ENCODE data around the gene LOC101059915.
"Not testable (repeated sequence)": the region's sequence is repeated elsewhere in the genome, so short reads cannot be mapped to it uniquely, and the experiment has no call there.

The LOC101059915 gene

GRCh38 chrX:71698299-71699022, 31.1 kb downstream of the LOC101059915 start:
- not testable (repeated sequence) for H3K27ac ChIP-seq

- not testable (repeated sequence) for H3K27ac ChIP-seq
Measured at GRCh38 chrX:71699023-71699344, 31.6 kb downstream of the LOC101059915 start.

GRCh38 chrX:71702853-71703252, 35.5 kb downstream of the LOC101059915 start:
- H3K27ac ChIP-seq: not testable (repeated sequence)

- not testable (repeated sequence) for H3K27ac ChIP-seq
Measured at GRCh38 chrX:71714064-71714463, 46.7 kb downstream of the LOC101059915 start.

GRCh38 chrX:71715551-71715950, 48.2 kb downstream of the LOC101059915 start:
- H3K27ac ChIP-seq: not testable (repeated sequence)

- not testable (repeated sequence) for H3K27ac ChIP-seq
Measured at GRCh38 chrX:71716323-71716722, 49.0 kb downstream of the LOC101059915 start.

GRCh38 chrX:71718185-71718584, 50.8 kb downstream of the LOC101059915 start, which contains the start of gene CXorf49:
Gene CXorf49, minus strand, starts transcription at chrX:71718285. Its CDS starts 134 bp downstream, at chrX:71718151.
- H3K27ac ChIP-seq: not testable (repeated sequence)

GRCh38 chrX:71719195-71719594, 51.8 kb downstream of the LOC101059915 start:
- H3K27ac ChIP-seq: not testable (repeated sequence)

- H3K27ac ChIP-seq: not testable (repeated sequence)
Measured at GRCh38 chrX:71720289-71720886, 53.0 kb downstream of the LOC101059915 start.

Measured in C4-2B (cell line).